Endodermal cell (in vitro differentiated cells): Measurements from ENCODE around the gene ADAM19. TPM values are rescaled to one million over a fixed set of nuclear protein-coding genes. Genes with fewer than 3 reads are reported as not detected.

Experiments
- DNase-seq: peaks from one replicate; pipeline ENCODE4 v3.0.0-alpha.2; 2017
- H3K27ac ChIP-seq: 2 replicates; pipeline ENCODE4 v1.5.1; 2013; ENCODE audit warnings: mild to moderate bottlenecking, low read depth, low read length, moderate library complexity
- H3K27me3 ChIP-seq: 2 replicates; pipeline ENCODE4 v1.6.1; 2013; ENCODE audit warnings: mild to moderate bottlenecking, low read length, moderate library complexity; ENCODE audit not compliant: insufficient read depth, control insufficient read depth, poor library complexity, severe bottlenecking
- H3K36me3 ChIP-seq: 2 replicates; pipeline ENCODE4 v1.7.0; 2013; ENCODE audit warnings: mild to moderate bottlenecking, low read length, moderate library complexity; ENCODE audit not compliant: control insufficient read depth, insufficient read depth
- H3K4me1 ChIP-seq: one replicate; pipeline ENCODE4 v1.7.0; 2013; ENCODE audit warnings: low read length; ENCODE audit not compliant: control insufficient read depth, insufficient read depth
- H3K4me3 ChIP-seq: 2 replicates; pipeline ENCODE4 v1.5.1; 2013; ENCODE audit warnings: mild to moderate bottlenecking, low read length, moderate library complexity
- H3K9ac ChIP-seq: 2 replicates; pipeline ENCODE4 v1.6.1; 2013; ENCODE audit warnings: mild to moderate bottlenecking, low read length, moderate library complexity; ENCODE audit not compliant: poor library complexity, severe bottlenecking; ENCODE audit errors: extremely low read depth
- H3K9me3 ChIP-seq: 2 replicates; pipeline ENCODE4 v1.6.1; 2013; ENCODE audit warnings: mild to moderate bottlenecking, low read length, moderate library complexity; ENCODE audit not compliant: control insufficient read depth
- H3K27ac Mint-ChIP-seq: 2 replicates; pipeline ENCODE4 v1.8.0; 2020; ENCODE audit warnings: mixed read lengths
- H3K27me3 Mint-ChIP-seq: 2 replicates; pipeline ENCODE4 v1.8.0; 2021; ENCODE audit warnings: mild to moderate bottlenecking, mixed read lengths; ENCODE audit not compliant: insufficient read depth
- H3K36me3 Mint-ChIP-seq: 2 replicates; pipeline ENCODE4 v1.8.0; 2020; ENCODE audit warnings: low read depth, mixed read lengths
- H3K4me1 Mint-ChIP-seq: 2 replicates; pipeline ENCODE4 v1.8.0; 2020; ENCODE audit warnings: mixed read lengths
- H3K4me3 Mint-ChIP-seq: 2 replicates; pipeline ENCODE4 v1.8.0; 2020; ENCODE audit warnings: mild to moderate bottlenecking, moderate library complexity, mixed read lengths
- H3K9me3 Mint-ChIP-seq: 2 replicates; pipeline ENCODE4 v1.8.0; 2020; ENCODE audit warnings: mild to moderate bottlenecking, mixed read lengths
- WGBS, 2 experiments: methylation state at CpG; one replicate each; pipeline versions ENCODE4 v1.1.5 to v1.1.7; 2013; ENCODE audit warnings: missing lambda C conversion rate in 2 of 2, mixed read lengths in 1 of 2; ENCODE audit not compliant: insufficient coverage in 1 of 2, insufficient read length in 1 of 2; 5-methylcytosine and 5-hydroxymethylcytosine counted together
- total RNA-seq, 2 donors: library from RNA; stranded (reverse); fragmentation: NEBNext Ultra II Directional in 1 of 2; extraction: Animal tissue kit (Norgen Biotek cat#: 25700) in 1 of 2; gene quantifications; 2 replicates in 1 of 2; 3 replicates in 1 of 2; pipeline ENCODE4 v1.2.1, GENCODE V29; 2021
- TF ChIP-seq, protein P1 (sequence below): fragments of 200-600 bp; sonication (generic); conservative IDR thresholded peaks from 2 replicates; pipeline ENCODE4 v1.5.0; 2021; ENCODE audit warnings: antibody characterized with exemption, mild to moderate bottlenecking

The ADAM19 gene
- total RNA-seq, 2 donors from 2014 or later = 96.1 to 119 TPM

DNA sequence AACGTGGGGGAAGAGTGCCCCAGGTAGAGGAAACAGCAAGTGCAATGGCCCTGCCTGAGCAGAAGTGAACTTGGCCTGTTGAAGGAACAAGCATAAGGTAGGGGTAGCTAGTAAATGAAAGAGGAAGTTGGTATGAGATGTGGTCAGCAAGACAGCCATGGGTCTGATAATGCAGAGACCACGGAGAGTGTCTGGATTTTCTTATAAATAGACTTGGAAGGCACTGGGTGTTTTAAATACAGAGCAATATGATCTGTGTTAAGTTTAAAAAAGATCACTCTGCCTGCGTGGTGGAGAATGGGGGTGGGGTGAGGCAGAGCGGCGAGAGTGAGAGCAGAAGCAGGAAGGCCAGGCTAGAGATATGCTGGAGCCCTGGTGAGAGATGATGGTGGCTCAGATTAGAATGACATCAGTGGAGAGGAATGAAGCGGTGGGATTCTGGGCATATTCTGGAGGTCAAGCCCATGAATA lies 4.2 kb downstream of the ADAM19 start:
- H3K27me3 Mint-ChIP-seq = no peaks in the 10 kb centered on the region
- peaks cover 25% of the 10 kb centered on the region for H3K4me1 Mint-ChIP-seq
- H3K4me3 Mint-ChIP-seq = peak overlapping the region; percentile 12

DNA sequence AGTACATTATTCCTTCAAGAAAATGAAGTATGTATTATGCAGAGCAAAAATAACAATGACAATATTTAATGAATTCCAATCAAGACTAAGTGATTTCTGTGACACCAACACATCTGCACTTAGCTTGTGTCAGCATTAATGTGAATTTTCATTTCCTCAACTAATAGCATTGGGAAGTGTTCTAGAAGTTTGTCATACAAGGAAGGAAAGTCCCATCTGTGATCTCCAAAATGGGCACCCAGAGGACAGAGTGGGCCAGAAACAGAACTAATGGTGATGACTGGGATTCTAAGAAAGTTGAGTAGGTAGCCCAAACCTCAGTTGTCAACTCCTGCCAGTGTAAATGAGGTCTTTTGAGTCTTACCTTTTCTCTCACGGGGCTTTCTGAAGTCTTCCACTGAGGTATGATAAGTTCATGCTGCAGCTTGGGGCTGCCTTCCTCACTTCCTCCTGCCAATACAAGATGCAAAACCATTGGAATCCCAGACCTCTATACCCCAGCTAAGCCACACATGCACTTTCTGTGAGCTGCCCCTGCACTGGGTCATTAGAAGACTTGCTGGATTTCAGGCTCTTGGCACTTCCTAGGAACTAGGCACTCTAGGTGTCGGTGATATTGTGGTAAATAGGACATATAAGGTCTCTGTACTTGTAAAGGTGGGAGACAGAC lies 4.9 kb downstream of the ADAM19 start:
- H3K9me3 ChIP-seq = no peaks in the 10 kb centered on the region
- Mint-ChIP-seq H3K4me1 (peaks cover 23% of the 10 kb centered on the region), H3K4me3 (peak overlapping the region; percentile 12), H3K27ac (peak overlapping the region; percentile 88), H3K9me3 (no peaks in the 10 kb centered on the region), H3K27me3 (no peaks in the 10 kb centered on the region), H3K36me3 (peaks cover 49% of the 10 kb centered on the region)
- no peak for DNase-seq
- H3K4me1 ChIP-seq = peaks cover 11% of the 10 kb centered on the region
- TF ChIP-seq, protein P1, sequence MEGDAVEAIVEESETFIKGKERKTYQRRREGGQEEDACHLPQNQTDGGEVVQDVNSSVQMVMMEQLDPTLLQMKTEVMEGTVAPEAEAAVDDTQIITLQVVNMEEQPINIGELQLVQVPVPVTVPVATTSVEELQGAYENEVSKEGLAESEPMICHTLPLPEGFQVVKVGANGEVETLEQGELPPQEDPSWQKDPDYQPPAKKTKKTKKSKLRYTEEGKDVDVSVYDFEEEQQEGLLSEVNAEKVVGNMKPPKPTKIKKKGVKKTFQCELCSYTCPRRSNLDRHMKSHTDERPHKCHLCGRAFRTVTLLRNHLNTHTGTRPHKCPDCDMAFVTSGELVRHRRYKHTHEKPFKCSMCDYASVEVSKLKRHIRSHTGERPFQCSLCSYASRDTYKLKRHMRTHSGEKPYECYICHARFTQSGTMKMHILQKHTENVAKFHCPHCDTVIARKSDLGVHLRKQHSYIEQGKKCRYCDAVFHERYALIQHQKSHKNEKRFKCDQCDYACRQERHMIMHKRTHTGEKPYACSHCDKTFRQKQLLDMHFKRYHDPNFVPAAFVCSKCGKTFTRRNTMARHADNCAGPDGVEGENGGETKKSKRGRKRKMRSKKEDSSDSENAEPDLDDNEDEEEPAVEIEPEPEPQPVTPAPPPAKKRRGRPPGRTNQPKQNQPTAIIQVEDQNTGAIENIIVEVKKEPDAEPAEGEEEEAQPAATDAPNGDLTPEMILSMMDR = no peak
- peak overlapping the region; percentile 90 for H3K4me3 ChIP-seq
- WGBS, 2 experiments = 85 to 99% methylated on average over 2 of the region's 2 CpGs
- H3K27me3 ChIP-seq = no peaks in the 10 kb centered on the region
- H3K9ac ChIP-seq = peak overlapping the region; percentile 94
- no peak overlapping the region for H3K27ac ChIP-seq
- H3K36me3 ChIP-seq = peaks cover 71% of the 10 kb centered on the region

More for the DNA sequence above, 4.2 kb downstream of the ADAM19 start:
- Histone ChIP-seq H3K4me1 (peaks cover 11% of the 10 kb centered on the region), H3K27me3 (no peaks in the 10 kb centered on the region), H3K36me3 (peaks cover 65% of the 10 kb centered on the region), H3K27ac (peak overlapping the region; percentile 58), H3K9me3 (no peaks in the 10 kb centered on the region), H3K4me3 (peak overlapping the region; percentile 90), H3K9ac (peak overlapping the region; percentile 94)
- peak; percentile 85 for DNase-seq
- TF ChIP-seq, protein P1 = no peak
- Mint-ChIP-seq H3K36me3 (peaks cover 49% of the 10 kb centered on the region), H3K27ac (peak overlapping the region; percentile 88), H3K9me3 (no peaks in the 10 kb centered on the region)
- WGBS, 2 experiments = 31 to 34% methylated on average over 3 to 6 of the region's 6 CpGs

DNA sequence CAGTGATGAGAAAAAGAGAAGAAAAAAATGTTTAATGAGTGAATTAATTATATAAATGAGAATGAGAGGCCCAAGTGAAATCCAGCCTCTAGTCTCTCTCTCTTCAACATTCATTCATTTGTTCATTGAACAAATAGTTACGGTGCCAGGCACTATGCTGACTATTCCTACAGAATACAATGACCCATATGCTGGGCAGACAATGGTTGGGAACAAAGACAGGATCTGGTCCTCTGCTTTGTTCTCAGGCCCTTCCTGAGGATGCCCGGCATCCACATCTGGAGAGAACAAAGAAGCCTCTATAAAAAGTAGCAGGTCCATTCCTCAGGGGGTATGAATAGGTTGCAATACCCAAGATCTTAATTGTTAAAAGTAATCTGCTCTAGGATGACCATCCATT lies 6.9 kb downstream of the ADAM19 start:
- H3K27me3 Mint-ChIP-seq = no peaks in the 10 kb centered on the region

More for the DNA sequence above, 6.9 kb downstream of the ADAM19 start:
- Histone ChIP-seq H3K27me3 (no peaks in the 10 kb centered on the region), H3K27ac (no peak overlapping the region), H3K9me3 (no peaks in the 10 kb centered on the region), H3K4me3 (no peak overlapping the region), H3K4me1 (peaks cover 16% of the 10 kb centered on the region), H3K9ac (no peak overlapping the region), H3K36me3 (peaks cover 86% of the 10 kb centered on the region)
- no peak for DNase-seq
- H3K36me3 Mint-ChIP-seq = peaks cover 60% of the 10 kb centered on the region
- H3K4me3 Mint-ChIP-seq = no peak overlapping the region
- TF ChIP-seq, protein P1 = no peak
- peaks cover 23% of the 10 kb centered on the region for H3K4me1 Mint-ChIP-seq
- no peak overlapping the region for H3K27ac Mint-ChIP-seq
- no peaks in the 10 kb centered on the region for H3K9me3 Mint-ChIP-seq
- 58% methylated on average over 2 of the region's 2 CpGs for WGBS, 2 experiments
